ENCODE measurements around the gene LIPJ. TPM values are rescaled to one million over a fixed set of nuclear protein-coding genes. Genes with fewer than 3 reads are reported as not detected.

The LIPJ gene
- total RNA-seq, 2 donors from 2014 or later, result not detected

DNA sequence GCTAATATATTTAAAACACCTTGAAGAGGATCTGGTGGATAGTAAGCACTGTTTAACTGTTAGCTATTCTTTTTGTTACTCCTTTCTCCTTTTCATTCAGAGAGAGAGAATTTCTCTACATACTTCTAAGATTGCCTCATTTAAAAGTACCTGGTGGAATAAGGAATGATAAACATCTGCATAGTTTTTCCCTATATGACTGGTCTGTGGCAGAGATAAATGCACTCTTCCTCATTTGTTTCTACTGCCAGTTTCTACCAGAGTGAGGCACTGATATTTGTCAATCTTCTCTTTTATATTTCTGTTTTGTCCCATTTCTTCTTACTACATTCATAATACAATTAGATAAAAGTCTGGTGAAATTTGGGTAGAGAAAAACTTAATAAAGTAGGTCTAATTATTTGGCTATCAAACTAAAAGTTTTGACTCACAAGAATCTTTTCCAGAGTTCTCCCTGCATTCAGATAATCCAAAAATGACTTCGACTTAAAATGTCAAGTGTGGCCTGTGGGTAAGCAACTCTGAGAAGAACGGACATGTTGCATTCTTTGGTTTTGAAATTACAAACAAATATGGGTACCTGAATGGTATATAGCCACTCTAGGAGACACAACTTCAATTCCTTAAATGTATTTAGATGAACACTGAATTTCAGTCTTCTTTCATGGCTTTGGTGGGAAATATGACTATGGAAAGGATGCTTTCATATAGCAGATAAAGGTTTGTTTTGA, 42.3 kb upstream of the LIPJ start:
- H3K27me3 Mint-ChIP-seq (ENCODE audit: insufficient read depth), result no peaks in the 10 kb centered on the region
- no peak overlapping the region for H3K4me3 ChIP-seq (ENCODE audit: low read length)
- H3K4me1 Mint-ChIP-seq, result peaks cover 37% of the 10 kb centered on the region
- H3K27ac ChIP-seq (ENCODE audit: low read depth, low read length), result no peak overlapping the region
- H3K36me3 Mint-ChIP-seq (ENCODE audit: low read depth), result no peaks in the 10 kb centered on the region
- TF ChIP-seq, protein P1, sequence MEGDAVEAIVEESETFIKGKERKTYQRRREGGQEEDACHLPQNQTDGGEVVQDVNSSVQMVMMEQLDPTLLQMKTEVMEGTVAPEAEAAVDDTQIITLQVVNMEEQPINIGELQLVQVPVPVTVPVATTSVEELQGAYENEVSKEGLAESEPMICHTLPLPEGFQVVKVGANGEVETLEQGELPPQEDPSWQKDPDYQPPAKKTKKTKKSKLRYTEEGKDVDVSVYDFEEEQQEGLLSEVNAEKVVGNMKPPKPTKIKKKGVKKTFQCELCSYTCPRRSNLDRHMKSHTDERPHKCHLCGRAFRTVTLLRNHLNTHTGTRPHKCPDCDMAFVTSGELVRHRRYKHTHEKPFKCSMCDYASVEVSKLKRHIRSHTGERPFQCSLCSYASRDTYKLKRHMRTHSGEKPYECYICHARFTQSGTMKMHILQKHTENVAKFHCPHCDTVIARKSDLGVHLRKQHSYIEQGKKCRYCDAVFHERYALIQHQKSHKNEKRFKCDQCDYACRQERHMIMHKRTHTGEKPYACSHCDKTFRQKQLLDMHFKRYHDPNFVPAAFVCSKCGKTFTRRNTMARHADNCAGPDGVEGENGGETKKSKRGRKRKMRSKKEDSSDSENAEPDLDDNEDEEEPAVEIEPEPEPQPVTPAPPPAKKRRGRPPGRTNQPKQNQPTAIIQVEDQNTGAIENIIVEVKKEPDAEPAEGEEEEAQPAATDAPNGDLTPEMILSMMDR (conservative IDR thresholded peaks at IDR 0.05), result no peak
- H3K27ac Mint-ChIP-seq, result no peak overlapping the region
- no peaks in the 10 kb centered on the region for H3K9me3 Mint-ChIP-seq
- no peak overlapping the region for H3K4me3 Mint-ChIP-seq
- peaks cover 5% of the 10 kb centered on the region for H3K4me1 ChIP-seq (ENCODE audit: control insufficient read depth, insufficient read depth, low read length)
- no peaks in the 10 kb centered on the region for H3K36me3 ChIP-seq (ENCODE audit: control insufficient read depth, insufficient read depth, low read length)
- no peak for DNase-seq
- H3K9ac ChIP-seq (ENCODE audit: extremely low read depth, low read length, poor library complexity, severe bottlenecking), result no peak overlapping the region
- 98% methylated on average over 2 of the region's 2 CpGs; no CpG with 5 or more reads in 1 of the 2 experiments for WGBS, 2 experiments (ENCODE audit: insufficient coverage in 1 of 2, insufficient read length in 1 of 2)
- no peaks in the 10 kb centered on the region for H3K9me3 ChIP-seq (ENCODE audit: control insufficient read depth, low read length)
- no peaks in the 10 kb centered on the region for H3K27me3 ChIP-seq (ENCODE audit: control insufficient read depth, insufficient read depth, low read length, poor library complexity, severe bottlenecking)

DNA sequence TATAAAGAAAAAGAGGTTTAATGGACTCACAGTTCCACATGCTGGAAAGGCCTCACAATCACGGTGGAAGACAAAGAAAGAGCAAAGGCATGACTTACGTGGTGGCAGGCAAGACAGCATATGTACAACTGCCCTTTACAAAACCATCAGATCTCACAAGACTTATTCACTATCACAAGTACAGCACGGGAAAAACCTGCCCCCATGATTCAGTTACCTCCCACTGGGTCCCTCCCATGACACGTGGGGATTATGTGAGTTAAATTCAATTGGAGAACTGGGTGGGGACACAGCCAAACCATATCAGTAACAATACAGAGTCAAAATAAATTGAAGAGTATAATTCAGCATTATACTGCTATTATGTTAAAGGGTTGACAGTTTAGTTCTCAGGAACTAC, 41.2 kb upstream of the LIPJ start:
- Histone ChIP-seq H3K4me1 (ENCODE audit: control insufficient read depth, insufficient read depth, low read length) (peaks cover 5% of the 10 kb centered on the region), H3K36me3 (ENCODE audit: control insufficient read depth, insufficient read depth, low read length) (no peaks in the 10 kb centered on the region), H3K4me3 (ENCODE audit: low read length) (no peak overlapping the region), H3K27me3 (ENCODE audit: control insufficient read depth, insufficient read depth, low read length, poor library complexity, severe bottlenecking) (no peaks in the 10 kb centered on the region), H3K9ac (ENCODE audit: extremely low read depth, low read length, poor library complexity, severe bottlenecking) (no peak overlapping the region), H3K9me3 (ENCODE audit: control insufficient read depth, low read length) (no peaks in the 10 kb centered on the region), H3K27ac (ENCODE audit: low read depth, low read length) (no peak overlapping the region)
- Mint-ChIP-seq H3K9me3 (no peaks in the 10 kb centered on the region), H3K27ac (no peak overlapping the region), H3K4me3 (no peak overlapping the region), H3K36me3 (ENCODE audit: low read depth) (no peaks in the 10 kb centered on the region), H3K27me3 (ENCODE audit: insufficient read depth) (no peaks in the 10 kb centered on the region), H3K4me1 (peaks cover 33% of the 10 kb centered on the region)
- TF ChIP-seq, protein P1 (conservative IDR thresholded peaks at IDR 0.05), result no peak
- 70 to 80% methylated on average over 2 to 3 of the region's 4 CpGs for WGBS, 2 experiments (ENCODE audit: insufficient coverage in 1 of 2, insufficient read length in 1 of 2)
- no peak for DNase-seq

DNA sequence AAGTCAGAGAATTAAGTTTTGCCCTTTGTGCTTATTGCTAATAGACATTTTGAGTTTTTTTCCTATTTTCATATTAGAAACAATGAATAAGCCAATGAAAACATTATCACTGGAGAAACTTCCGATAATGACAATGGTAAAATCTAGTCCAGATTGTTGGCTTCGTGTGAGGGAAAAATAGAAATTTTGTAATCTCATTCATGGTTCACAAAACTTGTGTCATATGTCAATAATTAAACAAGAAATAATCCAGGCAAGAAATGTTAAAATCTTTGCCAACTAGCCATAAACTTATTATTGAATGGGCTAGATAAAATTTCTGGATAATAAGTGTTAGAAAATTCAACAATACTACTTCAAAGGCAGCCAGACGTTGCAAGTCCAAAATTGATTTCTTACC, 40.1 kb upstream of the LIPJ start:
- no peaks in the 10 kb centered on the region for H3K36me3 Mint-ChIP-seq (ENCODE audit: low read depth)
- peaks cover 27% of the 10 kb centered on the region for H3K4me1 Mint-ChIP-seq
- H3K27me3 Mint-ChIP-seq (ENCODE audit: insufficient read depth), result no peaks in the 10 kb centered on the region
- TF ChIP-seq, protein P1 (conservative IDR thresholded peaks at IDR 0.05), result no peak
- no peaks in the 10 kb centered on the region for H3K9me3 ChIP-seq (ENCODE audit: control insufficient read depth, low read length)
- no peak for DNase-seq
- H3K9me3 Mint-ChIP-seq, result no peaks in the 10 kb centered on the region
- no peaks in the 10 kb centered on the region for H3K27me3 ChIP-seq (ENCODE audit: control insufficient read depth, insufficient read depth, low read length, poor library complexity, severe bottlenecking)
- H3K36me3 ChIP-seq (ENCODE audit: control insufficient read depth, insufficient read depth, low read length), result no peaks in the 10 kb centered on the region
- no peak overlapping the region for H3K4me3 ChIP-seq (ENCODE audit: low read length)
- H3K4me3 Mint-ChIP-seq, result no peak overlapping the region
- no peak overlapping the region for H3K27ac ChIP-seq (ENCODE audit: low read depth, low read length)
- WGBS, 2 experiments (ENCODE audit: insufficient coverage in 1 of 2, insufficient read length in 1 of 2), result 100% methylated on average over 3 of the region's 3 CpGs; no CpG with 5 or more reads in 1 of the 2 experiments
- H3K9ac ChIP-seq (ENCODE audit: extremely low read depth, low read length, poor library complexity, severe bottlenecking), result no peak overlapping the region
- no peak overlapping the region for H3K27ac Mint-ChIP-seq
- peaks cover 4% of the 10 kb centered on the region for H3K4me1 ChIP-seq (ENCODE audit: control insufficient read depth, insufficient read depth, low read length)

Data from endodermal cell (in vitro differentiated cells).